ENCODE results near the gene PTPRD. TPM values are rescaled to one million over a fixed set of nuclear protein-coding genes. Genes with fewer than 3 reads are reported as not detected.

The PTPRD gene
- total RNA-seq, 1 donor from 2014 or later, result 6.9 TPM

DNA sequence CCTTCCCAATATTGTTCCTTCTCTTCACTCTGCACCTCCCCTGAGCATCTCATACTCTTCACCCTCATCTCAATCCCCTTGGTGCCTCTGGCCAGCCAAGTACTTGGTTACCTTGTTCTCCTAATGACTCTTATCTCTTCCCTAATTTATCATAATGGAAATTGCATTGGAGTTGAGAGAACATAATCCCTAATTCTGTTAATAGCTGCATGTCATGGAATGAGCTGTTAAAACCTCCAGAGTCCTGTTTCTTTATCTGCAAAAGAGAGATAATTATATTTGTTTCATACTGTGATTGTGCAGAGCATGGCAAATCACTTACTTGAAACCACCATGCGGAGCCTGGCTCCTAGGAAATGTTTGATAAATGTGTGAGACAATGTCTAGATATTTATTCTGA lies 1738.3 kb downstream of the PTPRD start:
- DNase-seq (ENCODE audit: low spot score in 2 of 2), result no peak
- H3K4me1 ChIP-seq, result peaks cover 0 to 10% of the 10 kb centered on the region in 2 donors
- intact Hi-C loops (cut with DNase I), result no loop called here
- H3K27ac ChIP-seq, result no peak overlapping the region
- no peaks in the 10 kb centered on the region for H3K9me3 ChIP-seq
- H3K4me3 ChIP-seq, result no peak overlapping the region
- no peaks in the 10 kb centered on the region for H3K27me3 ChIP-seq
- TF ChIP-seq, protein P1, sequence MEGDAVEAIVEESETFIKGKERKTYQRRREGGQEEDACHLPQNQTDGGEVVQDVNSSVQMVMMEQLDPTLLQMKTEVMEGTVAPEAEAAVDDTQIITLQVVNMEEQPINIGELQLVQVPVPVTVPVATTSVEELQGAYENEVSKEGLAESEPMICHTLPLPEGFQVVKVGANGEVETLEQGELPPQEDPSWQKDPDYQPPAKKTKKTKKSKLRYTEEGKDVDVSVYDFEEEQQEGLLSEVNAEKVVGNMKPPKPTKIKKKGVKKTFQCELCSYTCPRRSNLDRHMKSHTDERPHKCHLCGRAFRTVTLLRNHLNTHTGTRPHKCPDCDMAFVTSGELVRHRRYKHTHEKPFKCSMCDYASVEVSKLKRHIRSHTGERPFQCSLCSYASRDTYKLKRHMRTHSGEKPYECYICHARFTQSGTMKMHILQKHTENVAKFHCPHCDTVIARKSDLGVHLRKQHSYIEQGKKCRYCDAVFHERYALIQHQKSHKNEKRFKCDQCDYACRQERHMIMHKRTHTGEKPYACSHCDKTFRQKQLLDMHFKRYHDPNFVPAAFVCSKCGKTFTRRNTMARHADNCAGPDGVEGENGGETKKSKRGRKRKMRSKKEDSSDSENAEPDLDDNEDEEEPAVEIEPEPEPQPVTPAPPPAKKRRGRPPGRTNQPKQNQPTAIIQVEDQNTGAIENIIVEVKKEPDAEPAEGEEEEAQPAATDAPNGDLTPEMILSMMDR (IDR thresholded peaks at IDR 0.05), result no peak
- no peaks in the 10 kb centered on the region for H3K36me3 ChIP-seq

DNA sequence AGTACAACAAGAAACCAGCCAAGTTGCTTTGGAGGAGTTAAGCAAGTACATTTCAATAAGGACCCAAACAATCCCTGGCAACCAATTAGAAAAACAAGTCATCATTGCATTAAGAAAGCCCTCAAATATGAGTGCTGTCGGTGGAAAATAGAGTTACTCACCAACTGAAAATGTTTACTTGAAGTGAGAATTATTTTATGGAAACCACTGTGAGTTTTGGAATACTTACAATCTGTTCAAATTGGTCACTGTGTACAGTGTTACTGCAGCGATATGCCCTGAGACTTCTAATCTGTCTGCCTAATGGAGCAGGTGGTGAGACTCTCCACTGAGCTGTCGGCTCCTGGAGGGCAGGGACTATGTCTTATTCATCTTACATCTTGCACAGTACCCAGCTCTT lies 1740.0 kb downstream of the PTPRD start:
- intact Hi-C loops (cut with DNase I), result no loop called here
- TF ChIP-seq, protein P1 (IDR thresholded peaks at IDR 0.05), result no peak
- Histone ChIP-seq H3K36me3 (no peaks in the 10 kb centered on the region), H3K4me3 (no peak overlapping the region), H3K27ac (no peak overlapping the region), H3K4me1 (peaks cover 0 to 10% of the 10 kb centered on the region in 2 donors), H3K27me3 (no peaks in the 10 kb centered on the region), H3K9me3 (no peaks in the 10 kb centered on the region)
- no peak for DNase-seq (ENCODE audit: low spot score in 2 of 2)

DNA sequence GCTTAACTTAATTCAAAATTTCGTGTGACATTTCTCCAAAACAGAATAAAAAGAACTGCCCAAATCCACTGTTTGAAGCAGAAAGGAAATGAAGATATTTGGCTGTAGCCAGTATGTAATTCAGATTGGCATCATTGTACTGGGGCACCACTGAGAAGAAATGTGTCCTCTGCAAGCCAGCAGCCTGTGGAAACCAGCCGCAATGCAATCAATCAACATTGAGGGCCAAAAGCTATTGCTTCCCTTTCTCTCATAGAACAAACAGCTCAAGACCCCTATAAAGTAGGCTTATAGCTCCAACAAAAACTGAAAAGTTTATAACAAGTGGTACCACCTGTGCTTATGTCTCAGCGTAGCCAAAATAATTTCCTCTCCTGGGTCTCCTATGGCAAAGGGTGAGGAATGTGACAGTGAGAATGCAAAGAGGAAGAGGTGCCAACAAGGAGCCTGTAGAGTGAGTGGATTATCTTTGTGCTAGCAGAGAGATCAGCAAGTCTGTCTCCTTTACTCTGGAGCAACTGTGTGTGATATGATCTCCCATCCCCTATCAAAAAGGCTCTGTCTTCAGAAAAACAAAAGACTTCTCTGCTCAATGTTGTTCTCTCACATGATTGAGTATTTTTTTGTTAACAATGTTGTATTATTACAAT lies 1740.9 kb downstream of the PTPRD start:
- H3K36me3 ChIP-seq, result no peaks in the 10 kb centered on the region
- no peak overlapping the region for H3K4me3 ChIP-seq
- no peaks in the 10 kb centered on the region for H3K9me3 ChIP-seq
- TF ChIP-seq, protein P1 (IDR thresholded peaks at IDR 0.05), result no peak
- no peaks in the 10 kb centered on the region for H3K27me3 ChIP-seq
- no peak for DNase-seq (ENCODE audit: low spot score in 2 of 2)
- H3K27ac ChIP-seq, result peak overlapping the region; percentile 10 to 36
- H3K4me1 ChIP-seq, result peaks cover 0 to 10% of the 10 kb centered on the region in 2 donors
- intact Hi-C loops (cut with DNase I), result no loop called here

DNA sequence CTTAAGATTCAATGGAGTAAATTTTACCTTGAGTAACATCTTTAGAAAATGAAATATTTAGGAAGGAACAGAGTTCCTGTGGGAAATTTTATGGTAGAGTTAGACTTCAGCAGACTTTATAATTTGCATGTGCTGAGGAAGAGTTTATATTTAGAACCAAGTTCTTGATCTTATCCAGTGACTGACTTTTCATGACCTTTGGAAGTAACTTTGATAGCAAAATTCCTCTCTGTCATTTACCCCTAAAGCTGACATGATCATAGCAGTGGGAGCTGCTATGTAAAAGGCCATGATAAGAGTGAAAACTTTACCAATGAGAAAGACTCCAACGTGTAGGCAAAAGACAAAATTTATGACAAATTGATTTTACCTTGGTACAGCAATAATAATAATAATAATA lies 1741.4 kb downstream of the PTPRD start:
- intact Hi-C loops (cut with DNase I), result no loop called here

DNA sequence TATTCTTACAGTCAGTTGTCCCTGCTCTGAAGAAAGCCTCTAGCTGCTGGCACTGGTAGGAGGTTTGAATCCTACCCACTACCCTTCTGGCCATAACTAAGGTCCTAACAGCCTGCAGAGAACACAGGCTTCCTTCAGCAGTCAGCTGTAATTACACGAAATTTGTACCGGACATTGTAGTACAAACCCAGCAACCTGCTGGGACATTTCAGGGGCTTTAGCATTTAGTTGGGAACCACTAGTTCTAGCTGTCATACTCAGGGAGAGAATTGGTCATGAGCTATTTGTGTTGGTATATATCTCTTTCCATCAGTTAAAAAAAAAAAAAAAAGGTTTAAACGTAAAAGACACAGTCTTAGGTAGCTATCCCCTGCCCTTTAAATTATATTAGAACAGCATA lies 1743.0 kb downstream of the PTPRD start:
- no peaks in the 10 kb centered on the region for H3K36me3 ChIP-seq
- no peaks in the 10 kb centered on the region for H3K9me3 ChIP-seq
- no peak overlapping the region for H3K4me3 ChIP-seq
- no peak overlapping the region for H3K27ac ChIP-seq
- no peaks in the 10 kb centered on the region for H3K27me3 ChIP-seq
- TF ChIP-seq, protein P1 (IDR thresholded peaks at IDR 0.05), result no peak
- DNase-seq (ENCODE audit: low spot score in 2 of 2), result no peak
- intact Hi-C loops (cut with DNase I), result no loop called here
- peaks cover 0 to 10% of the 10 kb centered on the region in 2 donors for H3K4me1 ChIP-seq

More for the DNA sequence above, 1741.4 kb downstream of the PTPRD start:
- no peak for DNase-seq (ENCODE audit: low spot score in 2 of 2)
- Histone ChIP-seq H3K36me3 (no peaks in the 10 kb centered on the region), H3K4me1 (peaks cover 0 to 10% of the 10 kb centered on the region in 2 donors), H3K27me3 (no peaks in the 10 kb centered on the region), H3K4me3 (no peak overlapping the region), H3K27ac (peak overlapping the region; percentile 3 to 10), H3K9me3 (no peaks in the 10 kb centered on the region)
- TF ChIP-seq, protein P1 (IDR thresholded peaks at IDR 0.05), result no peak
